HG03521 (cell line): ENCODE results near the gene CSNK1G1.
"Not testable (repeated sequence)": the region's sequence is repeated elsewhere in the genome, so short reads cannot be mapped to it uniquely, and the experiment has no call there.

Experiments
- ATAC-seq: cut with Tn5 transposase; IDR thresholded peaks from one replicate; pipeline ENCODE4 v1.9.1; 2021; ENCODE audit warnings: mild to moderate bottlenecking, moderate library complexity; ENCODE audit not compliant: unreplicated experiment

Gene CSNK1G1

GRCh38 chr15:64351265-64351664 is 4.7 kb downstream of the CSNK1G1 start:
- ATAC-seq = no peak

- no peak for ATAC-seq
These were observed 6.6 kb downstream of the CSNK1G1 start for GRCh38 chr15:64349375-64349774.

DNA sequence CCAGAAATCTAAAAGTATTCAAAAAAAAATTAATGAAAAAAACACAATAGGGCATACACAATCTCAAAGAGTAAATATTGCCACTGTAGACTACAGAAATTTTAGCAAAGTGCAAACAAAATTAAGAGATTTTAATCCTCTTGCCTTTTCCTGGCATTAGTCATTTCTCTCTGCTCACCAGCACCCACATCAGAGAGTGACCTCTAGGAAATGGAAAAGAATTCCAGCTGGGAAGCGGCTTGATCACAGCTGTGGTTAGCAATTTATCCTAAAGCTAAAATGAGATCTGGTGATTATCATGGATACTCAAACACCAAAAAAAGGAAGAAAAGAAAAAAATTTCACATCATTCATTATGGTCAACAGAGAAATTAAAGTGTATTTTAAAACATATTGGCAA is 7.5 kb downstream of the CSNK1G1 start:
- ATAC-seq = no peak

DNA sequence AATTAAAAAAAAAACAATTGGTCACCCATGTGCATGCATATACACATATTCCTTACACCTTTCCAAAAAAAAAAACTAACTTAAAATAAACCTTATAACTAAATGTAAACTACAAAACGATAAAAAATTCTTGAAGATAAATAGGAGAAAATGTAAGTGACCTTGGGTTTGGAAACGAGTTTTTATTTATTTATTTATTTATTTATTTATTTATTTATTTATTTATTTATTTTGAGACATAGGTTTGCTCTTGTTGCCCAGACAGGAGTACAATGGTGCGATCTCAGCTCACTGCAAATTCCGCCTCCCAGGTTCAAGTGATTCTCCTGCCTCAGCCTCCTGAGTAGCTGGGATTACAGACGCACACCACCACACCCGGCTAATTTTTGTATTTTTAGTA is 9.7 kb downstream of the CSNK1G1 start:
- ATAC-seq = not testable (repeated sequence)

DNA sequence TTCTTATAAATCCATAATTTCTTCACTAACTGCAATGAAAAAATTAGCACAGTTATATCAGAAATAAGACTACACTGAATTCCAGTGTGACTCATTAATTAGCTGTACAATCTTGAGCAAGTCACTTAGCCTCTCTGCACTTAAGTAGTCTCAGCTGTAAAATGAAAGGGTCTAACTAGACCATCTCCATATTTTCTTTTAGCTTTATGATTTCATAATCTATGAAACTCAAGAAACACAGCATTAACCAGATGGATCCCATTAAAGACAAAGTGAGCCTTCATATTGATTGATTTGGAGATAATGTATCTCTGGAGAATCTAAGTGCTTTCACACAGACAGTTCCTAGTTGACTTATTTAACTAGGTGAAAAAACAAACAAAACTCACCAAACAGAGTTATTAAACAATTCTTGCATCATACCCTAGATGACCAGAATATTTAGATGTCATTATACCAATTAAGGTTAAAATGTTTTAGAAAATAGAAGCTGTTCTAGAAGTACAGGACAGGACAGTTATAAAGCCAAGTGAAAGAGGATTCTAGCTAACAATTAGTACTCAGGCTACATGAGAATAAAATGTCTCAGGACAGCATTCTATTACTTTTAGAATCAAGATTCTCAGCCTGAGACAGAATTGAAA is 11.2 kb downstream of the CSNK1G1 start:
- ATAC-seq = no peak

- no peak for ATAC-seq
These were observed 12.1 kb downstream of the CSNK1G1 start for GRCh38 chr15:64343841-64344240.

DNA sequence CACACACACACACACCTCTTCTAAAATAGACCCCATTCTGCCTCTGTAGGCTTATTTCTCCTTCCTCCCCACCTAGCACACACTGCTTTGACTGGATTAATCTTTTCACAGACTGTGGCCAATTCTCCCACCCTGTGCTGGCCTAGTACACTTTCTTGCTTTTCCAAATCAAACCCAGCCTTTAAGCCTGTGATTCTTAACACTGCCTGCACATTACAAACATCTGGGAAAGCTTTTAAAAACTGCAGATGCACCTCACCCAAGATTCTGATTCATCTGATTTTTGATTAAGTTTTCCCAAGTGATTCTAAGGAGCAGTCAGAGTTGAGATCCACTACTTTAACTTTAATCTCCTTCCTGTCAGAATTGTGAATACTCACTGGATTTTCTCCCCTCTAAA is 12.8 kb downstream of the CSNK1G1 start:
- no peak for ATAC-seq

DNA sequence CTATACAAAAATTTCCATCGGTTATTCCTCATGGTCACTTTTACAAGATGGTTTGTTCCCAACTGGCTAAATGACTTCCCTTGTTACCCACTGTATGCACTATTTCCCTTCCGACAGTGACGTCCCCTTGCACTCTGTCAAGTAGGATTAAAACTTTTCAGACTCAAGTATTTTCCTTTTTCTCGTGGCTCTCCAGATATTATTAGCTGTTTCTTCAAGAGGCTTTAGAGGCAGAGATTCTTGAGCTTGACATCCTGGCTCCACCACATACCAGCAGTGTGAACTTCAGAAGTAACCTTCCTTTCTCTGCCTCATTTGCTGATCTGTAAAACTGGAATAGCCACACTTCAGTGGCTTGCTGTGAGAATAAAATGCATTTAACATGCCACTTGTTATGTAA is 14.0 kb downstream of the CSNK1G1 start:
- no peak for ATAC-seq

GRCh38 chr15:64340355-64340754 is 15.6 kb downstream of the CSNK1G1 start:
- ATAC-seq = no peak

GRCh38 chr15:64337761-64338160 is 18.2 kb downstream of the CSNK1G1 start:
- no peak for ATAC-seq

GRCh38 chr15:64333986-64334929 is 21.7 kb downstream of the CSNK1G1 start:
- ATAC-seq = no peak

DNA sequence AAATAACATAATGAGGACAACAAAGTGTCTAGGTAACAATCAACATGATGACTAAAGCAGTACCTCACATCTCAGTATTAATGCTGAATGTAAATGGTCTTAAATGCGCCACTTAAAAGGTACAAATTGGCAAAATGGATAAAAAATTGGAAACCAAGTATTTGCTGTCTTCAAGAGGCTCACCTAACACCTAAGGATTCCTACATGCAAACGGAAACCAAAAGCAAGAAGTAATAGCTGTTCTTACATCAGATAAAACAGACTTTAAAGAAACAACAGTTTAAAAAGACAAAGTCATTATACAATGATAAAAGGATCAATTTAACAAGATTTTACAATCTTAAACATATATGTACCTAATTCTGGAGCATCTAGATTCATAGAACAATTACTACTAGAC is 22.5 kb downstream of the CSNK1G1 start:
- no peak for ATAC-seq

DNA sequence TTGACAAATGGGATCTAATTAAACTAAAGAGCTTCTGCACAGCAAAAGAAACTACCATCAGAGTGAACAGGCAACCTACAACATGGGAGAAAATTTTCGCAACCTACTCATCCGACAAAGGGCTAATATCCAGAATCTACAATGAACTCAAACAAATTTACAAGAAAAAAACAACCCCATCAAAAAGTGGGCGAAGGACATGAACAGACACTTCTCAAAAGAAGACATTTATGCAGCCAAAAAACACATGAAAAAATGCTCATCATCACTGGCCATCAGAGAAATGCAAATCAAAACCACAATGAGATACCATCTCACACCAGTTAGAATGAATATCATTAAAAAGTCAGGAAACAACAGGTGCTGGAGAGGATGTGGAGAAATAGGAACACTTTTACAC is 24.3 kb downstream of the CSNK1G1 start:
- not testable (repeated sequence) for ATAC-seq

- ATAC-seq = not testable (repeated sequence)
These were observed 29.0 kb downstream of the CSNK1G1 start for GRCh38 chr15:64326975-64327374.

DNA sequence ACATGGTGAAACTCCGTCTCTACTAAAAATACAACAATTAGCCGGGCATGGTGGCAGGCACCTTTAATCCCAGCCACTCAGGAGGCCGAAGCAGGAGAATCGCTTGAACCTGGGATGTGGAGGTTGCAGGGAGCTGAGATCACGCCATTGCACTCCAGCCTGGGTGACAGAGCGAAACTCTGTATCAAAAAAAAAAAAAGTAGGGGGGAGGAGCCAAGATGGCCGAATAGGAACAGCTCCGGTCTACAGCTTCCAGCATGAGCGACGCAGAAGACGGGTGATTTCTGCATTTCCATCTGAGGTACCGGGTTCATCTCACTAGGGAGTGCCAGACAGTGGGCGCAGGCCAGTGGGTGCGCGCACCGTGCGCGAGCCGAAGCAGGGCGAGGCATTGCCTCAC is 29.5 kb downstream of the CSNK1G1 start:
- ATAC-seq = not testable (repeated sequence)

DNA sequence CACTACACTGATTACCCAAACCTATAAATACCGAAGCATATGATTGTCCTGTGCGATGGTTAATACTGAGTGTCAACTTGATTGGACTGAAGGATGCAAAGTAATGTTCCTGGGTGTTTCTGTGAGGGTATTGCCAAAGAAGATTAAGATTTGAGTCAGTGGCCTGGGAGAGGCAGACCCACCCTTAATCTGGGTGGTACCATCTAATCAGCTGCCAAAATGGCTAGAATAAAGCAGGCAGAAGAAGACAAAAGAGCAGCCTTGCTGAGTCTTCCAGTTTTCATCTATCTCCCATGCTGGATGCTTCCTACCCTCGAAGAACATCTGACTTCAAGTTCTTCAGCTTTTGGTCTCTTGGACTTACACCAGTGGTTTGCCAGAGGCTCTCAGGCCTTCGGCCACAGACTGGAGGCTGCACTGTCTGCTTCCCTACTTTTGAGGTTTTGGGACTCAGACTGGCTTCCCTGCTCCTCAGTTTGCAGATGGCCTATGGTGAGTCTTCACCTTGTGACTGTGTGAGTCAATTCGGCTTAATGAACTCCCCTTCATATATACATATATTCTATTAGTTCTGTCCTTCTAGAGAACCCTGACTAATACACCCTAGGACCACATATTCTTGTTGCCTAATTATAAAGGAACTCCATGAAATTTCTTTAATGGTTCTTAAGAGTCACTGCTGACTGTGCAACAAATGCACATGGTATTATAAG is 31.7 kb downstream of the CSNK1G1 start:
- ATAC-seq = no peak

DNA sequence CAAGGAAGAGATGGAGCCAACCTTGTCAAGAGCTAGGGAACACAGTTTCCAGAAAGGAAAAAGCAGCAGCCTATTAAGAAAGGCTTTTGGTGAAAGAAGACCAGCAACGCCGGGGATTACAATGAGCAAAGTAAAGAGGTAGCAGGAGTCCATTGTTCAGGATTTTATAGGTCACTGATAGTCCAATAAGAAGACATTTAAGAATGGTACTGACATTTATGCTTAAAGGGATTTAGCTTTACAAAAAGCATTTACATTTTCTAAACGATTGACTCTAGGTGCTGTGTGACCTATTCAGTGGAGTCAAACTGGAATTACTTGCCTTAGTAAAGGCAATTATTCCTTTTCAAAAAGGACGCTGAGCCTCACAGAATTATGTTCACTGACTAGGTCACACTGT is 40.8 kb downstream of the CSNK1G1 start:
- ATAC-seq = no peak

- ATAC-seq = no peak
These were observed 41.5 kb downstream of the CSNK1G1 start for GRCh38 chr15:64314456-64314855.

DNA sequence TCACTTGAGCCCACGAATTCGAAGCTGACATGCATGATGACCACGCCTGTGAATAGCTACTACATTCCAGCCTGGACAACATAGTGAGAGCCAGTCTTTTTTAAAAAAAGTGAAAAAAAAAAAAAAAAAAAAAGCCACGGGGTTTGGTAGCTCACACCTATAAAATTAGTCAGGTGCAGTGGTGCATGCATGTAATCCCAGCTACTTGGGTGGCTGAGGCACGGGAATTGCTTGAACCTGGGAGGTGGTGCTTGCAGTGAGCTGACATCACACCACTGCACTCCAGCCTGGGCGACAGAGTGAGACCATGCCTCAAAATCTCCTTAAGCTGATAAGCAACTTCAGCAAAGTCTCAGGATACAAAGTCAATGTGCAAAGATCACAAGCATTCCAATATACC is 44.4 kb downstream of the CSNK1G1 start:
- ATAC-seq = no peak

GRCh38 chr15:64310036-64310435 is 45.9 kb downstream of the CSNK1G1 start:
- no peak for ATAC-seq

DNA sequence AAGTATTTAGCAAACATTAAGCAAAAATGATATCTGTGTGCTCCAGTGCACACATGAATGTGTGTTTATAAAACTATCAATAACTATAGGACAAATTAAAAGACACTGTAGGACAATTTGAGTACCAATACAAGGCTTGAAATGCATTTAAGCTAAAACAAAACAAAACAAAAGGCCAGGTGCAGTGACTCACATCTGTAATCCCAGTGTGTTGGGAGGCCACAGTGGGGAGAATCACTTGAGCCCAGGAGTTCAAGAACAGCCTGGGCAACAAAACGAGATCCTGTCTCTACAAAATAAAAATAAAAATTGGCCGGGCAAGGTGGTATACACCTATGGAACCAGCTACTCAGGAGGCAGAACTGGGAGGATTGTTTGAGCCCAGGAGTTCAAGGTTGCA is 50.7 kb downstream of the CSNK1G1 start:
- no peak for ATAC-seq

GRCh38 chr15:64289550-64289949 is 66.4 kb downstream of the CSNK1G1 start:
- ATAC-seq = no peak
